Hippocampal formation (tissue), 2 donors: ENCODE measurements around the gene RNASE1.
"Not testable (repeated sequence)": the region's sequence is repeated elsewhere in the genome, so short reads cannot be mapped to it uniquely, and the experiment has no call there.

Source experiments
- DNase-seq, 2 donors: peaks; one replicate each; lab custom pipeline; 2025; lab: John Stamatoyannopoulos, UW

Gene RNASE1

GRCh38 chr14:20772650-20773049 is 30.0 kb downstream of the RNASE1 start:
- DNase-seq = no peak

- DNase-seq = no peak
Observed at GRCh38 chr14:20769421-20769820, 33.2 kb downstream of the RNASE1 start.

GRCh38 chr14:20768593-20768892 is 34.1 kb downstream of the RNASE1 start:
- DNase-seq = no peak

GRCh38 chr14:20760950-20761349 is 41.7 kb downstream of the RNASE1 start:
- no peak for DNase-seq

GRCh38 chr14:20759465-20759864 is 43.2 kb downstream of the RNASE1 start:
- not testable (repeated sequence) for DNase-seq

- DNase-seq = peak in 1 of 2 donors; percentile 16
Observed at GRCh38 chr14:20757965-20758364, 44.7 kb downstream of the RNASE1 start.

- DNase-seq = no peak
Observed at GRCh38 chr14:20755037-20755436, 47.6 kb downstream of the RNASE1 start.

GRCh38 chr14:20754308-20754707 is 48.3 kb downstream of the RNASE1 start:
- no peak for DNase-seq

GRCh38 chr14:20751963-20752562 is 50.6 kb downstream of the RNASE1 start:
- no peak for DNase-seq
